ENCODE results near the gene ACTC1. TPM values are rescaled to one million over a fixed set of nuclear protein-coding genes. Genes with fewer than 3 reads are reported as not detected.
"Not testable (repeated sequence)": the region's sequence is repeated elsewhere in the genome, so short reads cannot be mapped to it uniquely, and the experiment has no call there.

Gene ACTC1
- total RNA-seq: not detected

DNA sequence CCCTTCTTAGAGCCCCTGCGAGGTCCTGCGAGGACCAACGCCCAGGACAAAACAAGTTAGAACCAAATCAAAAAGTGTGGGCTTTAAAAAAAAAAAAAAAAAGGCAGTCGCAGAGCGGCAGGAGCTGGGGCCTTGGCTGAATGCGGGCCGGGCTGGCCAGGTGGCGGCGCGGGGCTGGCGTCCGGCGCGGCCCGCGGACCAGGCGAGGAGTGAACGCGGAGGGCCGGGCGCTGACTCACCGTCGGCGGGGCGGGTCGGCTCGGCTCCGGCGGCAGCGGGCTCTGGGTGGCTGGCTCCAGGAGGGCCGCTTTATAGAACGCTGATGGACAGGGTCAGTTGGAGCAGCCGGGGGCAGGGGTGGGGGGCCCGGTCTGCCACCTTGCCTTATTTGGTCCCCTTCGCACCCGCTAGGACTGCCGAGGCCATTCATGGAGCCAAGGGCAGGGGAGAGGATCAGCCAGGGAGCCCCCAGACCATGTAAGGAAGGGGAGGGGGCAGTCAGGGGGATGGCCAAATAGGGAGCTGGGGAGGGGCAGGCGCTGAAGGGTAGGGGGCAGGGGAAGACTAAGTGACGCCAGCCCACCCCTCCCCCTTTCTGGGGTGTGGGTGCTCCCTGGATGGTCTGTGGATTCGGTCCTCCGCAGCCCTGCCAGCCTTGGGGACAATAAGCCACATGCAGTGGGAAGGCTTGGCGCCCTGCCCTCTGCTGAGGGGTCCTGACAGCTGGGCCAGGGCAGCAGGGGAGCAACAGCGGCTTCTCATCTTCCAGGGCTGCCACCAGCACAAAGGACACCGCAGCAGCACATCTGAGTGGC lies at the start of gene ACTC1:
Gene ACTC1 (minus strand): TSS at position 283 of the 815 bp plus-strand sequence. CDS start 741 bp downstream, outside the sequence.
- Histone ChIP-seq H3K4me1 (ENCODE audit: insufficient read depth, low read length) (no peaks in the 10 kb centered on the region), H3K9me3 (ENCODE audit: low read depth, low read length) (no peaks in the 10 kb centered on the region), H3K27me3 (ENCODE audit: insufficient read depth, low read length) (peaks cover 27% of the 10 kb centered on the region), H3K4me3 (ENCODE audit: low read length) (no peak within 1 kb of the TSS)

DNA sequence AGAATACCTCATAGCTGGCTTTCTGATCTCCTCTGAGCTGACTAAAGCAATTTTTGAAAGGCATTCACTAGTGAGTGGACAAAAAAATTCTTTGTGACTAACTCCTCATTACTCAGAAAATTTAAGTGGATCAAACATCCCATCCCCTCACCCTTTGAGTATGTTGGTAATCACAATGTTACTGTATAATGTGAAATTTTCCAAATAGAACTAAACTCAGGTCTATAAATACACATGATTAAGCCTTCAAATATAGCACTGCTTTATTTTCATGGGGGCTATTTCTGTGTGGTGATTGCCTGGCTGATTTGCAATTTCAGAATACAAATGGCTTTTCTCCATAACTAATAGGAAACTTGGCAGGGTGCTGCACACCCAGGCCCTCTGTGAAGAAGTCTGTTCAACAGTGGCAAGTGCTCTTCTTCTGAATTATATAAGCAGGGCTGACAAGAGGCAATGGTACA lies 45.9 kb upstream of the ACTC1 start:
- H3K9me3 ChIP-seq (ENCODE audit: low read depth, low read length): no peaks in the 10 kb centered on the region
- H3K4me1 ChIP-seq (ENCODE audit: insufficient read depth, low read length): no peaks in the 10 kb centered on the region
- no peaks in the 10 kb centered on the region for H3K27me3 ChIP-seq (ENCODE audit: insufficient read depth, low read length)
- no peak overlapping the region for H3K4me3 ChIP-seq (ENCODE audit: low read length)

DNA sequence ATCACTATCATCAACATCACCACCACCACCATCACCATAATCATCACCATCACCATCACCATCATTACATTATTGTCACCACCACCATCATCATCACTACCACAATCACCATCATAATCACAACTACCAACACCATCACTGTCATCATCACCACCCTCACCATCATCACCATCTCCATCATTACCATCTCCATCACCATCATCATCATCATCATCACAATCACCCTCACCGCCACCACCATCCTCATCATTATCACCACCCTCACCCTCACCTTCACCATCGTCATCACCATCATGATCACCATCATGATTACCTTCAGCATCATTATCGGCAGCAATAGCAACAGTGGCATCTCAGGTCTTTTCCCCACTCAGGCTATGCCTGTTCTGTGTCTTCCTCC lies 42.9 kb upstream of the ACTC1 start:
- Histone ChIP-seq H3K27me3 (ENCODE audit: insufficient read depth, low read length) (no peaks in the 10 kb centered on the region), H3K4me3 (ENCODE audit: low read length) (no peak overlapping the region), H3K4me1 (ENCODE audit: insufficient read depth, low read length) (no peaks in the 10 kb centered on the region), H3K9me3 (ENCODE audit: low read depth, low read length) (no peaks in the 10 kb centered on the region)

DNA sequence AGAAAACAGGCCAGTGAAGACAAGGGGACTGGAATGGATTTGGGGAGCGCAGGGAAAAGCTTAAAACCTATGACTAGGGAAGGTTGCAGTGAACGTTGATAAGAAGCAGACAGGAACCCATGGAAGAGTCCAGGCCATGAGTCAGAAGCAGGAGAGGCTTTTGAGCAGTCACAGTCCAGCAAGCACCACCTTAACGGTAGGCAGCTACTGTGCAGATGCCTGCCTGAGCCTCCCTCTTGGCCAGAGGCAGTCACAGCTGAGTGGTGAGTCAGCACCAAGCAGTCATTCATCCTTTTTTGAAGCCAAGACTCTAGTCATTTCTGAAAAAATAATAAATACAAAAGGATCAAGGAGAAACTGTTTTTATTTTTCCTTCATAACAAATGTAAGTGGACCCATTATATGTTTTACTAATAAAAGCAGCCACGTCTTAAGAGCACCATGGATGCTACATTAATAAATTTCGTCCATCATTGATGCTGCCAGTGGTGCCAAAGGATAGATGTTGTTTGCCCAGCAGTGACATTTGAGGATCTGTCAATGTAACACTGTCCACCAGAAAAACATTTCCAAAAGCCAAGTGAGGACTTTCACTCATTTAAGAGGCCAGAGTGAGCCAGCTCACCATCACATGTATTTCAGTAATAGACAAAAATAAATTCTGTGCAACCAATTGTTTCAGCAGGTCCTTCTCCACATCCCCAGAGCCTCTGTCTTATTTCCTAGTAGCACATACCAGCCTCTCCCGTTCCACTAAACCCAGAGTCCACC lies 42.1 kb upstream of the ACTC1 start:
- Histone ChIP-seq H3K27me3 (ENCODE audit: insufficient read depth, low read length) (peaks cover 3% of the 10 kb centered on the region), H3K4me1 (ENCODE audit: insufficient read depth, low read length) (no peaks in the 10 kb centered on the region), H3K9me3 (ENCODE audit: low read depth, low read length) (no peaks in the 10 kb centered on the region), H3K4me3 (ENCODE audit: low read length) (no peak overlapping the region)

DNA sequence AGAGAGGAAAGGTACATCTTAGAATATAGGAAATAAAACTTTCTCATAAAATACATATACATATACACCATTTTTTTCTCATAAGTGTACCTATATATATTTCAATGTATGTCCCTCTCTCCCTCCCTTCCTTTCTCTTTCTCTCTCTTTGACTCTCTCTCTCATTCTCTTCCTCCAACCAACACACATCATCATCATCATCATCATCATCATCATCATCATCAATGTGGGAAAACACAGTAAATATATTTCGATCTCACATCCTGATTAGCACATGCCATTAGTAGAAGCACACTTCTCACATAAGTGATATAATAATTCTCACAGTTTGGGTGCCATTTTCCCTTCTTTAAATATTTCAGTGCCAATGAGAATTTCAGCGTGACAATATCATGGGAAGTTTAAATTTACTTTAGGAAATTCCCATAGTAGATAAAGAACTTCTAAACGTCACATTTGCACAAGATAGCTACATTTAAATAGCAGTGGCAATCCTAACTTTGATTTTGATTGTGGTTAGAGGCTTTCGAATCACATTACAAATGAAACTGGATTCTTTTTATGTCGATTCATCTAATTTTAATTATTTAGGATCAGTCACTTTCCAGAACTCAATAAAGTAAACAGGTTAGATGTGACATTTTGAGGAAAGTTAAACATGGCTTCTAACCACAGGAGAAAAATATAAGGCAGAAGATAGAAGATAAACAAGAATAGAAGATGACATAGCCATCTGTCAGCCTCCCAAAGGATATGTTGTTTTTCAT lies 33.0 kb upstream of the ACTC1 start:
- Histone ChIP-seq H3K4me1 (ENCODE audit: insufficient read depth, low read length) (no peaks in the 10 kb centered on the region), H3K27me3 (ENCODE audit: insufficient read depth, low read length) (peaks cover 3% of the 10 kb centered on the region), H3K9me3 (ENCODE audit: low read depth, low read length) (no peaks in the 10 kb centered on the region), H3K4me3 (ENCODE audit: low read length) (no peak overlapping the region)

DNA sequence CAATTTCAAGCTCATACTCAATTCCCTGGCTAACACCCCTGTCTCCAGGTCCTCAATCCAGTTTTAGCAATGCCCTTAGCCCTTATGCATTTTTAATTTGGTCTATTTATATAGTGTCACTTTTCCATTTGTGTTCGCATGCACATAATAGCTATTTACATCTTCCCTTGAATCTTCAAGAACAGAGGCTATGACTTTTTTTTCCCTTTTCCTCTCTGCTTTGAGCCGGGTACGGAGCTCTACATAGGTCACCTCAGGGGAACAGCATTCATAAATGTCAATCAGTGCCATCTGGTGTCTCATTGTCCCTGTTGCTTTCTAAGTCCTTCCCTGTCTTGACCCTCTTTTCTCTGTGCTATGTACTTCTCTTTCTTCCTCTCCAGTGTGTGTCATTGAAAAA lies 26.5 kb upstream of the ACTC1 start:
- no peak overlapping the region for H3K4me3 ChIP-seq (ENCODE audit: low read length)
- no peaks in the 10 kb centered on the region for H3K9me3 ChIP-seq (ENCODE audit: low read depth, low read length)
- H3K27me3 ChIP-seq (ENCODE audit: insufficient read depth, low read length): peaks cover 1% of the 10 kb centered on the region
- no peaks in the 10 kb centered on the region for H3K4me1 ChIP-seq (ENCODE audit: insufficient read depth, low read length)

DNA sequence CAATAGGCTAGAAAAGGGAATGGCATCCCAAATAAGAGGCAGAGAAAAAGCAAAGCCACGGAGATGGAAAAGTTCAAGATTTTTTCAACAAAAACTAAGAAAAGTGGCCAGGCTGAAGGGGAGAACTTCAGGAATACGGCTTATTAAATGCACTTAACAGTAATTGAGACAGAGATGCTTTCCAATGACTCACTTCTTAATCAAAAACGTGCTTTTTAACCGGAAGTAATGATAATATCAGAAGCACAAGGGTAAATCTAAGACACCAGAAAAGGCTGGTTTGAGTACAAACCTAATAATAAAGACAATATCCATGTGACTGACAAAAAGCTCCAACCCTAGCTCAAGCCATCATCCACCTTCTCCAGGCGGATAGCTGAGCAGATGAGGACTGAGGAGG lies 24.8 kb upstream of the ACTC1 start:
- Histone ChIP-seq H3K4me1 (ENCODE audit: insufficient read depth, low read length) (no peaks in the 10 kb centered on the region), H3K27me3 (ENCODE audit: insufficient read depth, low read length) (peaks cover 10% of the 10 kb centered on the region), H3K4me3 (ENCODE audit: low read length) (no peak overlapping the region), H3K9me3 (ENCODE audit: low read depth, low read length) (no peaks in the 10 kb centered on the region)

DNA sequence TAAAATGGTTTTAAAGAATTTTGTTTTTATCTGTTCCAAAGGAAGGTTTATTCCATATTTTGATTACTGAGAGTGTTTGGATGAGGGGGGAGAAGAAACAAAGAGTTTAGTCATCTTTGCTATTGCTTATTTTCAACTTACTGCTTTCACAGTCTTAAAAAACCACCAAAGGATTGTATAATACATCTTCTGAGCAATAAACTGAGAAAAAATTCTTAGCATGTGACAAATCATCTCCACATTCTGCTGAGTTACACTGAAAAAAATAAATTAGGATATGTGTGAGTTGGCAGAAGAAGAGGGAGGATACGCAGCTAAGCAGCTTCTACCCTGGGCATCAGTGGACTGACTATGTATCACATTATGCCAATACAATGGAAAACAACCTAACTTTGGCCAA lies 23.2 kb upstream of the ACTC1 start:
- no peaks in the 10 kb centered on the region for H3K4me1 ChIP-seq (ENCODE audit: insufficient read depth, low read length)

DNA sequence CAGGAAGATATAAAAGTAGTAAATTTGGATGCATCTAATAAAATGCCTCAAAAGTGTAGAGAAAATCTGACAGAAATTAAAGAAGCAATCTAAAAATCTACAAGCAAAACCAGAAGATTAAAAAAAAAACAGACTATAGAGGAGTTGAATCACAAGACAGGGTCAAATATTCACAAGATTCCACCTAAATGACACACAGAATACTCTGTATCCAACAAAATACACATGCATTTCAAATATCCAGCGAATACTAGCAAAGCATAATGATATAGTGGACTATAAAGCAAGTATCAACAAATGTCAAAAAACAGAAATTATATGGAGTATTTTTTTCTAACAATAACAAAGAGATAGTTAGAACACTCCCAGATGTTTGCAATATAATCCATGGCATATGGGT lies 20.5 kb upstream of the ACTC1 start:
- H3K9me3 ChIP-seq (ENCODE audit: low read depth, low read length): no peaks in the 10 kb centered on the region
- peaks cover 16% of the 10 kb centered on the region for H3K27me3 ChIP-seq (ENCODE audit: insufficient read depth, low read length)
- H3K4me1 ChIP-seq (ENCODE audit: insufficient read depth, low read length): no peaks in the 10 kb centered on the region
- H3K4me3 ChIP-seq (ENCODE audit: low read length): no peak overlapping the region

More for the DNA sequence above, 23.2 kb upstream of the ACTC1 start:
- no peak overlapping the region for H3K4me3 ChIP-seq (ENCODE audit: low read length)
- H3K27me3 ChIP-seq (ENCODE audit: insufficient read depth, low read length): peaks cover 16% of the 10 kb centered on the region
- no peaks in the 10 kb centered on the region for H3K9me3 ChIP-seq (ENCODE audit: low read depth, low read length)

DNA sequence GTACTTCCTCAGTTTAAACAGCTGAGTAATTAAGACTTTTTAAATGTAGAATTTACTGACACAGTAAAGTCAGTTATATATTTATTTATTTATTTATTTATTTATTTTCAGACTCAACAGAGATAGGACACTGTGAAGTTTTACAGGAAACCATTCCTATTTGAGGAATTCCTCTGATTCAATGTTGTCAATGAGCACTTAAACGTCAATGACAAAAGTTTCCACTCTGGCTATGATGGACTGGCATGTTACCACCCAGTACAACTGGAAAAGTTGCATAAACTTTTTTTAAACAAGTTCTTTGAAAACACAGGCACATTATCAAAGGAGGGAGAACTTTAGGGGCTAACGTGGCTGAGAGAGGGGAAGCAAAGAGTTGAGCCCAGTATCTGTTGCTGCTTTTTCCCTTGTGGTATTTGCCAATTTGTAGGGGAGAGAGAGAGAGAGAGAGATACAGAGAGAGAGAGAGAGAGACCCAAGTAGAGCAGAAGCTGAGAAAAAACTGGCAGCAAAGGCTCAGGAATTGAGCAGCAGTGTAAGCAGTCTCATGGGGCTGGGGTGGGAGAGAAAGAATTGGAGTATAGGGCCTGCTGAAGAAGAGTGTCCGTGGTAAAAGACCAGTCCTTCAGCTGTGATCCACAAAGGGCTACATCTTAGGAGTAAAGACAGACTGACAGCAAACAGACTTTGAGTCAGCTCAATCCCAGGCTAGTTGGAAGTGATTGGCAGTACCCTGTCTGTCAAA lies 18.3 kb upstream of the ACTC1 start:
- Histone ChIP-seq H3K4me1 (ENCODE audit: insufficient read depth, low read length) (no peaks in the 10 kb centered on the region), H3K27me3 (ENCODE audit: insufficient read depth, low read length) (peaks cover 16% of the 10 kb centered on the region), H3K9me3 (ENCODE audit: low read depth, low read length) (no peaks in the 10 kb centered on the region), H3K4me3 (ENCODE audit: low read length) (no peak overlapping the region)

DNA sequence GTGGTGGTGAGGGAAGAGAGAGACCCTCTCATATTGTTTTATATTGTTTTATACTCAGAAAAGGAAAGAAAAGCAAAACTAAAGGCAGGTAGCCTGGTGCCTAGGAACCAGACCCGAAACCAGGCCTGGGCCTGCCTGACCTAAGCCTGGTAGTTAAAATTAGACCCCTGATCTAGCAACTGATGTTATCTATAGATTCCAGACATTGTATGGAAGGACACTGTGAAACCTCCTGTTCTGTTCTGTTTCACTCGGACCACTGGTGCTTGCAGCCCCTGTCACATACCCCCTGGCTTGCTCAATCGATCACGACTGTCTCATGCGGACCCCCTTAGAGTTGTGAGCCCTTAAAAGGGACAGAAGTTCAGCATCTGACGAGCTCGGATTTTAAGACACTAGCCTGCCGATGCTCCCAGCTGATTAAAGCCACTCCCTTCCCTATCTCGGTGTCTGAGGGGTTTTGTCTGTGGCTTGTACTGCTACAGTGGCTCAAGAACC lies 17.6 kb upstream of the ACTC1 start:
- H3K4me1 ChIP-seq (ENCODE audit: insufficient read depth, low read length); H3K4me3 ChIP-seq (ENCODE audit: low read length); H3K9me3 ChIP-seq (ENCODE audit: low read depth, low read length): not testable (repeated sequence)
- H3K27me3 ChIP-seq (ENCODE audit: insufficient read depth, low read length): peaks cover 16% of the 10 kb centered on the region

DNA sequence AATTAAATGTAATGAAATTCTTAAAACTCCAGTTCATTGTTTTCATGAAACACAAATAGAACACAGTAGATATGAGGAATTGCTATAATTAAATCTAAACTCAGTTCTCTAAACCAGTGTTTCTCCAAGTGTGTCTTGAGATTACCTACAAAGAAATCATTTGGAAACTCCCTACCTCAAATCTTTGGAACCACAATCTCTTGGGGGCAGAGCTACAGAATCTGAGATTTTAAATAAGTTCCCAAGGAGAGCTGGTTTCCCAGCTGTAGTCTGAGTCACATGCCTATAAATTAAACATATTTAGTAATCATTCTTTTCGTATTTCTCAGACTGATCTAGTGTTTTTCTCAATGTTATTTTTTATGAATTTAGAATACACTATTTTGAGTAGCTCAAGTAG lies 17.0 kb upstream of the ACTC1 start:
- no peaks in the 10 kb centered on the region for H3K9me3 ChIP-seq (ENCODE audit: low read depth, low read length)
- H3K27me3 ChIP-seq (ENCODE audit: insufficient read depth, low read length): peaks cover 16% of the 10 kb centered on the region
- no peaks in the 10 kb centered on the region for H3K4me1 ChIP-seq (ENCODE audit: insufficient read depth, low read length)
- H3K4me3 ChIP-seq (ENCODE audit: low read length): no peak overlapping the region

DNA sequence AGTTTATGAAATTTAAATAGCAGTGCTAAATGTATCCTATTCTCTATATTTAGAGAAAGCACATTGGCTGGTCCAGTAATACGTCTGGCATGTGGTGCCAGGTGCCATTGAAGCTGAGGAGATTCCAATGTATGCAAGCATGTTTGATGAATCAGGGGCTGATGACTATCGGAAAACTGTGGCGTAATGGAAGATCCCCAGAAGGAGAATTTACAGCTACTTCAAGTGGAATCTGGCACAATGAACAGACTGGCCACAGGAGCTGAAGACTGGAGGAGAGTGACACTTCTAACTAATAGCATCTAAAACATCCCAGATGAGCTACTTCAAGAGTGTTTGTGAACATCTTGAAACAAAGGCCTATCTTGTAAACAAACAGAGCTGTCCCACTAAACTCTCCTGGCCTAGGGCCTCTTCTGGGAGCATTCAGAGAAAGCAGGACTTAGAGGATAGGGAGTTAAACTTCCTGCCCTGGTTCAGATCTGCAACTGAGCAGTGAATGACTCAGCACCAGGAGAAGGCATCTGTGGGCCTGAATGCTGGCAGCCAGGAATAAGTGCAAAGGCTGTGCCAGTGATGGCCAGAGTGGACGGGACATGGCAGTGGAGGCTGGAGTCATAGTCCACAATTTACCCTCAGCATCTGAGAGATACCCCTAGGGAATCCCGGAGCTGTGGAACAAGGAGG lies 15.2 kb upstream of the ACTC1 start:
- peaks cover 11% of the 10 kb centered on the region for H3K27me3 ChIP-seq (ENCODE audit: insufficient read depth, low read length)
- H3K4me1 ChIP-seq (ENCODE audit: insufficient read depth, low read length): no peaks in the 10 kb centered on the region
- no peak overlapping the region for H3K4me3 ChIP-seq (ENCODE audit: low read length)
- H3K9me3 ChIP-seq (ENCODE audit: low read depth, low read length): no peaks in the 10 kb centered on the region

DNA sequence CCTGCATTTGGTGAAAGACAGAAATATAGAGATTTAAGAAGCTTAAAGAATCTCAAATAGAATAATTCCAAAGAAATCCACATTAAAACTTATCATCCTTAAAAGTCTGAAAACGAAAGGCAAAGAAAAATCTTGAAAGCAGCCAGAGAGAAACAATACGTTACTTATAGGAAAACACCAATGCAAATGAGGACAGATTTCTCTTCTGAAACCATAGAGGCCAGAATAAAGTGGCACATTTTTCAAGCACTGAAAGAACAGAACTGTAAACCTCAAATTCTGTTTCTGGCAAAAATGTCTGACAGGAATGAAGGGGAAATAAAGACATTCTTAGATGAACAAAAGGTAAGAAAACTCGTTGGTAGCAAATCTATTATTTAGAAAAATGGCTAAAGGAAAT lies 13.8 kb upstream of the ACTC1 start:
- no peak overlapping the region for H3K4me3 ChIP-seq (ENCODE audit: low read length)
- H3K9me3 ChIP-seq (ENCODE audit: low read depth, low read length): no peaks in the 10 kb centered on the region
- peaks cover 10% of the 10 kb centered on the region for H3K27me3 ChIP-seq (ENCODE audit: insufficient read depth, low read length)
- no peaks in the 10 kb centered on the region for H3K4me1 ChIP-seq (ENCODE audit: insufficient read depth, low read length)
